ENCODE results near the gene SHROOM3. TPM values are rescaled to one million over a fixed set of nuclear protein-coding genes. Genes with fewer than 3 reads are reported as not detected.

Gene SHROOM3
- total and polyA plus RNA-seq, 2 experiments from 2014 or later, result 11.3 to 73.5 TPM

- Histone ChIP-seq H3K4me2 (no peak overlapping the region), H3K27ac (ENCODE audit: low read depth) (no peak overlapping the region), H3K9me2 (ENCODE audit: insufficient read depth) (0 out of 2 replicates have a peak, but pooled peaks cover 9% of the 10 kb centered on the region), H3K79me2 (replicated peaks; ENCODE audit: insufficient read depth) (no peaks in the 10 kb centered on the region), H3K36me3 (ENCODE audit: insufficient read depth) (no peaks in the 10 kb centered on the region), H3K27me3 (ENCODE audit: insufficient read depth) (no peaks in the 10 kb centered on the region), H3K4me1 (ENCODE audit: insufficient read depth) (peaks cover 9% of the 10 kb centered on the region; the same call in 1 of the 2 replicates), H4K20me1 (replicated peaks; ENCODE audit: insufficient read depth) (no peaks in the 10 kb centered on the region), H2AFZ (no peak overlapping the region), H3K4me3 (no peak overlapping the region), H3F3A (replicated peaks; ENCODE audit: low read depth) (no peaks in the 10 kb centered on the region)
- no peaks in the 10 kb centered on the region; the same call in 2 of the 3 replicates for H3K36me3 Mint-ChIP-seq (ENCODE audit: low read depth)
- no peak for DNase-seq (ENCODE audit: low spot score)
- no peak overlapping the region for H3K27ac Mint-ChIP-seq
- no peak for TF ChIP-seq NANOG (IDR thresholded peaks at IDR 0.05; ENCODE audit: borderline replicate concordance)
- no peak for TF ChIP-seq REST (IDR thresholded peaks at IDR 0.05; ENCODE audit: unreplicated experiment)
- no peak for TF ChIP-seq ETS1 (IDR thresholded peaks at IDR 0.05)
- no peak for TF ChIP-seq STAT1 (IDR thresholded peaks at IDR 0.05; ENCODE audit: unreplicated experiment)
- no peak for TF ChIP-seq JUNB (IDR thresholded peaks at IDR 0.05; ENCODE audit: unreplicated experiment)
- TF ChIP-seq POLR2AphosphoS5 (IDR thresholded peaks at IDR 0.05; ENCODE audit: low read depth), result no peak
- no peak for TF ChIP-seq ZNF331 (CRISPR knock-in tag; IDR thresholded peaks at IDR 0.05; ENCODE audit: low read depth)
- TF ChIP-seq ZNF114 (CRISPR knock-in tag; IDR thresholded peaks at IDR 0.05), result no peak
- TF ChIP-seq EZH2phosphoT487 (IDR thresholded peaks at IDR 0.05; ENCODE audit: unreplicated experiment), result no peak
- H3K4me1 Mint-ChIP-seq, result peaks cover 15% of the 10 kb centered on the region; the same call in 2 of the 3 replicates
- no peaks in the 10 kb centered on the region; the same call in 2 of the 3 replicates for H3K9me3 Mint-ChIP-seq
- no peak for ATAC-seq
- H3K27me3 Mint-ChIP-seq (ENCODE audit: insufficient read depth, low read depth, poor library complexity), result peaks cover 2% of the 10 kb centered on the region
- H3K4me3 Mint-ChIP-seq, result no peak overlapping the region
Observed at GRCh38 chr4:76538296-76538695, 103.3 kb downstream of the SHROOM3 start.

GRCh38 chr4:76539979-76540378 is 105.0 kb downstream of the SHROOM3 start:
- Mint-ChIP-seq H3K4me1 (peaks cover 20% of the 10 kb centered on the region), H3K27me3 (ENCODE audit: insufficient read depth, low read depth, poor library complexity) (peaks cover 2% of the 10 kb centered on the region), H3K36me3 (ENCODE audit: low read depth) (no peaks in the 10 kb centered on the region; the same call in 2 of the 3 replicates), H3K27ac (no peak overlapping the region), H3K9me3 (no peaks in the 10 kb centered on the region; the same call in 2 of the 3 replicates), H3K4me3 (no peak overlapping the region)
- Histone ChIP-seq H3K4me2 (no peak overlapping the region), H3K79me2 (replicated peaks; ENCODE audit: insufficient read depth) (no peaks in the 10 kb centered on the region), H3K27me3 (ENCODE audit: insufficient read depth) (no peaks in the 10 kb centered on the region), H2AFZ (no peak overlapping the region), H4K20me1 (replicated peaks; ENCODE audit: insufficient read depth) (no peaks in the 10 kb centered on the region), H3F3A (replicated peaks; ENCODE audit: low read depth) (no peaks in the 10 kb centered on the region), H3K36me3 (ENCODE audit: insufficient read depth) (no peaks in the 10 kb centered on the region), H3K4me1 (ENCODE audit: insufficient read depth) (peaks cover 15% of the 10 kb centered on the region), H3K9me2 (ENCODE audit: insufficient read depth) (0 out of 2 replicates have a peak, but pooled peaks cover 11% of the 10 kb centered on the region), H3K27ac (ENCODE audit: low read depth) (0 out of 2 replicates have a peak overlapping the region, but pooled peaks have one; percentile 23), H3K4me3 (no peak overlapping the region)
- DNase-seq (ENCODE audit: low spot score) (no peak), ATAC-seq (peak; percentile 68)
- no peak for TF ChIP-seq EZH2phosphoT487 (IDR thresholded peaks at IDR 0.05; ENCODE audit: unreplicated experiment)
- no peak for TF ChIP-seq ETS1 (IDR thresholded peaks at IDR 0.05)
- TF ChIP-seq CREB1 (CRISPR knock-in tag; IDR thresholded peaks at IDR 0.05; ENCODE audit: low read depth), result no peak

Data from GM23338 (cell line).